ENCODE results near the gene PIP5K1B.

DNA sequence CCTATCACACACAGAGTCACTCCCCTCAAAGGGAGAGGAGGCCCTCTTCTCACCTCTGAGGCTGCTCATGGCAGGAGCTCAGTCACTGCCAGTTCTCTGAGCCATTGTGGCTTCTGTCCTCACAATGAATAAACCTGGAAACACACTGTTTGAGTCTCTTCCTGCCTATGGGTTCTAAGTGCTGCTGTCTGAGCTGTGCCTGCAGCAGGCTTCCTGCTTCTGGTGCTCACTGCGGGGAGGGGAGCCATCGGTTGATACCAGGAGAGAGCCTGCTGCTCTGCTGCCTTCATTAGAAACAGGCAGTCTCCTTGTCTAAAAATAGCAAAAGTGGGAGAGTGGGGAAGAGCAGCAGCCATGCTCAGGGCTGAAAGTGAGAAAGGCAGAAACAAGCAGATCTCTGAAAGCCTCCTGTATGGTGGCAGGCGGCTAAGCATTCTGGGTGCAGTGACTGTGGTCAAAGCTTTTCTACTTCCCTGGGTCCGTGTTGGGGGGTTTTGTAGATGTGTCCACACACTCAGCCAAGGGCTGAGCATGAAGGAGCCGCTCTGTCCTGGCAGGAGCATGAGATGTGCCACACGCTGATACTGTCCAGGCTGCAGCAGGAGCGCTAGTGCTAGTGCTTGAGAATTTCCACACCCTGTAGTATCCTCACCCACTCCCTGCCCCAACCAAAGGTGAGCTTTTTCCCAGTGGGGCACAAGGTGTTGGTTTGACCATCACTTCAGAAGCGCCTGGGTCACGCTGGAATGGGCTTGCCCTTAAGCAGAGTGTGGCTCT, 274.7 kb downstream of the PIP5K1B start:
- TF ChIP-seq, protein P1, sequence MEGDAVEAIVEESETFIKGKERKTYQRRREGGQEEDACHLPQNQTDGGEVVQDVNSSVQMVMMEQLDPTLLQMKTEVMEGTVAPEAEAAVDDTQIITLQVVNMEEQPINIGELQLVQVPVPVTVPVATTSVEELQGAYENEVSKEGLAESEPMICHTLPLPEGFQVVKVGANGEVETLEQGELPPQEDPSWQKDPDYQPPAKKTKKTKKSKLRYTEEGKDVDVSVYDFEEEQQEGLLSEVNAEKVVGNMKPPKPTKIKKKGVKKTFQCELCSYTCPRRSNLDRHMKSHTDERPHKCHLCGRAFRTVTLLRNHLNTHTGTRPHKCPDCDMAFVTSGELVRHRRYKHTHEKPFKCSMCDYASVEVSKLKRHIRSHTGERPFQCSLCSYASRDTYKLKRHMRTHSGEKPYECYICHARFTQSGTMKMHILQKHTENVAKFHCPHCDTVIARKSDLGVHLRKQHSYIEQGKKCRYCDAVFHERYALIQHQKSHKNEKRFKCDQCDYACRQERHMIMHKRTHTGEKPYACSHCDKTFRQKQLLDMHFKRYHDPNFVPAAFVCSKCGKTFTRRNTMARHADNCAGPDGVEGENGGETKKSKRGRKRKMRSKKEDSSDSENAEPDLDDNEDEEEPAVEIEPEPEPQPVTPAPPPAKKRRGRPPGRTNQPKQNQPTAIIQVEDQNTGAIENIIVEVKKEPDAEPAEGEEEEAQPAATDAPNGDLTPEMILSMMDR (conservative IDR thresholded peaks at IDR 0.05; ENCODE audit: low read depth in 2 of 2), result no peak
- TF ChIP-seq POLR2AphosphoS5 (IDR thresholded peaks at IDR 0.05; ENCODE audit: low read depth) (no peak), JUNB (IDR thresholded peaks at IDR 0.05; ENCODE audit: unreplicated experiment) (no peak), EZH2 (IDR thresholded peaks at IDR 0.05; ENCODE audit: low read depth, unreplicated experiment) (no peak), EZH2phosphoT487 (IDR thresholded peaks at IDR 0.05; ENCODE audit: unreplicated experiment) (no peak), REST (IDR thresholded peaks at IDR 0.05; ENCODE audit: unreplicated experiment) (no peak), ZNF114 (CRISPR knock-in tag; IDR thresholded peaks at IDR 0.05) (no peak), CREB1 (CRISPR knock-in tag; IDR thresholded peaks at IDR 0.05; ENCODE audit: low read depth) (no peak), STAT1 (IDR thresholded peaks at IDR 0.05; ENCODE audit: unreplicated experiment) (no peak)

Data from GM23338 (cell line).